Kidney (tissue), 14 donors: ENCODE data around the gene BAMBI. TPM values are rescaled to one million over a fixed set of nuclear protein-coding genes. Genes with fewer than 3 reads are reported as not detected.

Experiments
- DNase-seq, 5 donors: peaks; one replicate each; pipeline ENCODE4 v3.0.0-alpha.2; 2013 to 2020
- FAIRE-seq: peaks from 2 replicates; lab custom pipeline; 2012; peaks lifted over from hg19 to GRCh38; lab: Jason Lieb, UNC
- H3K27ac ChIP-seq, 2 donors: one replicate each; pipeline ENCODE4 v1.7.0; 2013; ENCODE audit warnings: low read depth in 2 of 2, low read length in 2 of 2, inconsistent platforms in 1 of 2
- H3K27me3 ChIP-seq: one replicate; pipeline ENCODE4 v1.7.1; 2013; ENCODE audit warnings: low read length, inconsistent platforms; ENCODE audit not compliant: control insufficient read depth, insufficient read depth
- H3K36me3 ChIP-seq, 3 donors: one replicate each; pipeline versions ENCODE4 v1.7.0 to v1.7.1; 2013; ENCODE audit warnings: low read length in 3 of 3, control low read depth in 1 of 3, inconsistent platforms in 1 of 3; ENCODE audit not compliant: insufficient read depth in 3 of 3, control insufficient read depth in 2 of 3
- H3K4me1 ChIP-seq, 3 donors: one replicate each; pipeline versions ENCODE4 v1.7.0 to v1.7.1; 2013; ENCODE audit warnings: low read length in 3 of 3, inconsistent platforms in 1 of 3, low read depth in 1 of 3; ENCODE audit not compliant: control insufficient read depth in 2 of 3, insufficient read depth in 2 of 3
- H3K4me3 ChIP-seq, 3 donors: one replicate each; pipeline versions ENCODE4 v1.7.0 to v1.8.1; 2013; ENCODE audit warnings: low read length in 3 of 3, control low read depth in 1 of 3, inconsistent platforms in 1 of 3
- H3K9ac ChIP-seq, 3 donors: one replicate each; pipeline versions ENCODE4 v1.7.0 to v1.7.1; 2013; ENCODE audit warnings: low read length in 3 of 3, control low read depth in 1 of 3, inconsistent platforms in 1 of 3
- H3K9me3 ChIP-seq, 3 donors: one replicate each; pipeline versions ENCODE4 v1.7.0 to v1.7.1; 2013; ENCODE audit warnings: low read length in 3 of 3, control low read depth in 1 of 3, inconsistent platforms in 1 of 3; ENCODE audit not compliant: control insufficient read depth in 2 of 3, insufficient read depth in 1 of 3
- CTCF ChIP-seq: IDR thresholded peaks from 3 replicates; pipeline ENCODE4 v1.5.1; 2012; ENCODE audit warnings: mild to moderate bottlenecking, moderate library complexity, borderline replicate concordance; ENCODE audit not compliant: insufficient read depth; ENCODE audit errors: extremely low read depth
- intact Hi-C: fragments of 100-400 bp; cut with DNase I; formaldehyde crosslinking; loops from one replicate; pipeline ENCODE4 v1.11.1; 2022
- polyA plus RNA-seq: library from polyadenylated mRNA; stranded (reverse); fragments of 350-450 nt; fragmentation: Illumina TruSeq; extraction: RNeasy Lipid Tissue Mini Kit (QIAGEN cat#74804); gene quantifications from one replicate; pipeline ENCODE4 v1.2.3, GENCODE V29; 2014; ENCODE audit warnings: low read depth, low replicate concordance; ENCODE audit not compliant: insufficient read depth
- total RNA-seq: library from RNA; stranded (reverse); fragmentation: NEBNext Ultra II Directional; extraction: Animal tissue kit (Norgen Biotek cat#: 25700); gene quantifications from one replicate; pipeline ENCODE4 v1.2.1, GENCODE V29; 2021
- donor health status: control.
- donor health status: control.
- donor health status: control.
- donor health status: control.
- donor health status: control.
- donor health status: DM: yes; HTN: yes; CAD: no.
- donor health status: Normal renal cell carcinoma (clear cell type).

BAMBI gene
- total and polyA plus RNA-seq, 2 donors from 2014 or later: 19.5 to 21.1 TPM

- Histone ChIP-seq H3K9ac (no peak overlapping the region), H3K27me3 (no peaks in the 10 kb centered on the region), H3K36me3 (no peaks in the 10 kb centered on the region), H3K4me3 (no peak overlapping the region), H3K4me1 (peaks cover 0 to 8% (median 5%) of the 10 kb centered on the region in 3 donors), H3K9me3 (peaks cover 0 to 3% (median 0%) of the 10 kb centered on the region in 3 donors), H3K27ac (no peak overlapping the region)
- intact Hi-C loops: no loop called here
- no peak for FAIRE-seq
- DNase-seq: peak in 1 of 5 donors; percentile 12
- TF ChIP-seq CTCF: no peak
Observed at GRCh38 chr10:28713626-28714352, 36.5 kb downstream of the BAMBI start.

- Histone ChIP-seq H3K27ac (no peak overlapping the region), H3K4me1 (peaks cover 0 to 8% (median 5%) of the 10 kb centered on the region in 3 donors), H3K4me3 (no peak overlapping the region), H3K9ac (no peak overlapping the region), H3K9me3 (peaks cover 0 to 3% (median 0%) of the 10 kb centered on the region in 3 donors), H3K27me3 (no peaks in the 10 kb centered on the region), H3K36me3 (no peaks in the 10 kb centered on the region)
- FAIRE-seq: no peak
- no peak for TF ChIP-seq CTCF
- DNase-seq: peak in 1 of 5 donors; percentile 37
- intact Hi-C loops: no loop called here
Observed at GRCh38 chr10:28714401-28715053, 37.2 kb downstream of the BAMBI start.

GRCh38 chr10:28715246-28715645 lies 37.9 kb downstream of the BAMBI start:
- H3K4me1 ChIP-seq: peaks cover 0 to 8% (median 4%) of the 10 kb centered on the region in 3 donors
- no peak overlapping the region for H3K27ac ChIP-seq
- DNase-seq (peak in 1 of 5 donors; percentile 9), FAIRE-seq (no peak)
- TF ChIP-seq CTCF: no peak
- no peak overlapping the region for H3K4me3 ChIP-seq
- H3K36me3 ChIP-seq: no peaks in the 10 kb centered on the region
- intact Hi-C loops: no loop called here
- no peaks in the 10 kb centered on the region for H3K27me3 ChIP-seq
- peaks cover 0 to 3% (median 0%) of the 10 kb centered on the region in 3 donors for H3K9me3 ChIP-seq
- H3K9ac ChIP-seq: no peak overlapping the region
